HEK293 (cell line): ENCODE results near the gene TEX19.
A peak's percentile ranks its signal among the peaks of the same experiment; 100 is the strongest.

Experiments
- BCL11B ChIP-seq: fragments of 450-650 bp; formaldehyde crosslinking; IDR thresholded peaks from 2 replicates; pipeline ENCODE4 v1.5.1; 2016; ENCODE audit warnings: low read depth, missing biosample characterization, missing genetic modification characterization
- HOXC10 ChIP-seq: sonication (generic); formaldehyde crosslinking; IDR thresholded peaks from 2 replicates; pipeline ENCODE4 v1.8.1; 2023; ENCODE audit warnings: mild to moderate bottlenecking, missing genetic modification reagents
- HOXD13 ChIP-seq: sonication (generic); formaldehyde crosslinking; IDR thresholded peaks from 2 replicates; pipeline ENCODE4 v1.8.0; 2022; ENCODE audit warnings: missing genetic modification reagents, borderline replicate concordance
- SALL2 ChIP-seq: fragments of 450-650 bp; formaldehyde crosslinking; IDR thresholded peaks from 2 replicates; pipeline ENCODE4 v1.5.0; 2017; ENCODE audit warnings: missing biosample characterization, mild to moderate bottlenecking, missing genetic modification characterization, borderline replicate concordance
- TRIM28 ChIP-seq: IDR thresholded peaks from 2 replicates; pipeline ENCODE4 v1.6.1; 2011; ENCODE audit warnings: low read length, control low read depth, borderline replicate concordance
- YY2 ChIP-seq: fragments of 450-650 bp; formaldehyde crosslinking; IDR thresholded peaks from 2 replicates; pipeline ENCODE4 v1.5.1; 2016; ENCODE audit warnings: missing biosample characterization, missing genetic modification characterization
- ZBTB17 ChIP-seq: fragments of 450-650 bp; formaldehyde crosslinking; IDR thresholded peaks from 2 replicates; pipeline ENCODE4 v1.5.1; 2016; ENCODE audit warnings: missing biosample characterization, missing genetic modification characterization
- ZBTB21 ChIP-seq: fragments of 450-650 bp; formaldehyde crosslinking; IDR thresholded peaks from 2 replicates; pipeline ENCODE4 v1.5.1; 2017; ENCODE audit warnings: missing biosample characterization, missing genetic modification characterization
- ZBTB6 ChIP-seq: fragments of 450-650 bp; formaldehyde crosslinking; IDR thresholded peaks from 2 replicates; pipeline ENCODE4 v1.5.1; 2017; ENCODE audit warnings: missing biosample characterization, missing genetic modification characterization
- ZFP37 ChIP-seq: fragments of 450-650 bp; formaldehyde crosslinking; IDR thresholded peaks from 2 replicates; pipeline ENCODE4 v1.5.1; 2016; ENCODE audit warnings: missing biosample characterization, missing genetic modification characterization
- ZIC2 ChIP-seq: fragments of 450-650 bp; formaldehyde crosslinking; IDR thresholded peaks from 2 replicates; pipeline ENCODE4 v1.5.1; 2016; ENCODE audit warnings: missing biosample characterization, missing genetic modification characterization
- ZNF138 ChIP-seq: fragments of 450-650 bp; formaldehyde crosslinking; IDR thresholded peaks from 2 replicates; pipeline ENCODE4 v1.5.1; 2016; ENCODE audit warnings: missing biosample characterization, missing genetic modification characterization, borderline replicate concordance
- ZNF146 ChIP-seq: fragments of 450-650 bp; formaldehyde crosslinking; IDR thresholded peaks from 2 replicates; pipeline ENCODE4 v1.5.1; 2016; ENCODE audit warnings: missing biosample characterization, missing genetic modification characterization
- ZNF157 ChIP-seq: fragments of 450-650 bp; formaldehyde crosslinking; IDR thresholded peaks from 2 replicates; pipeline ENCODE4 v1.5.1; 2016; ENCODE audit warnings: missing biosample characterization, missing genetic modification characterization
- ZNF2 ChIP-seq: fragments of 450-650 bp; formaldehyde crosslinking; IDR thresholded peaks from 2 replicates; pipeline ENCODE4 v1.5.1; 2016; ENCODE audit warnings: missing biosample characterization, missing genetic modification characterization
- ZNF211 ChIP-seq: fragments of 450-650 bp; formaldehyde crosslinking; IDR thresholded peaks from 2 replicates; pipeline ENCODE4 v1.5.1; 2016; ENCODE audit warnings: low read depth, missing biosample characterization, missing genetic modification characterization
- ZNF280C ChIP-seq: fragments of 450-650 bp; formaldehyde crosslinking; IDR thresholded peaks from 2 replicates; pipeline ENCODE4 v1.5.1; 2016; ENCODE audit warnings: missing biosample characterization, missing genetic modification characterization
- ZNF37A ChIP-seq: fragments of 450-650 bp; IDR thresholded peaks from 2 replicates; pipeline ENCODE4 v1.5.1; 2018; ENCODE audit warnings: missing biosample characterization, missing genetic modification characterization
- ZNF423 ChIP-seq: fragments of 450-650 bp; formaldehyde crosslinking; IDR thresholded peaks from 2 replicates; pipeline ENCODE4 v1.5.1; 2016; ENCODE audit warnings: missing biosample characterization, missing genetic modification characterization
- ZNF558 ChIP-seq: fragments of 450-650 bp; formaldehyde crosslinking; IDR thresholded peaks from 2 replicates; pipeline ENCODE4 v1.5.1; 2016; ENCODE audit warnings: missing biosample characterization, missing genetic modification characterization
- ZNF561 ChIP-seq: fragments of 450-650 bp; IDR thresholded peaks from 2 replicates; pipeline ENCODE4 v1.5.1; 2018; ENCODE audit warnings: missing biosample characterization, missing genetic modification characterization, borderline replicate concordance
- ZNF621 ChIP-seq: fragments of 450-650 bp; formaldehyde crosslinking; IDR thresholded peaks from 2 replicates; pipeline ENCODE4 v1.5.1; 2017; ENCODE audit warnings: missing biosample characterization, missing genetic modification characterization
- ZNF658 ChIP-seq: fragments of 450-650 bp; formaldehyde crosslinking; IDR thresholded peaks from 2 replicates; pipeline ENCODE4; 2016; ENCODE audit warnings: missing biosample characterization, missing genetic modification characterization
- ZNF670 ChIP-seq: fragments of 450-650 bp; formaldehyde crosslinking; IDR thresholded peaks from 2 replicates; pipeline ENCODE4 v1.5.1; 2016; ENCODE audit warnings: missing biosample characterization, missing genetic modification characterization, low read depth
- ZNF677 ChIP-seq: fragments of 450-650 bp; IDR thresholded peaks from 2 replicates; pipeline ENCODE4 v1.5.0; 2018; ENCODE audit warnings: missing biosample characterization, mild to moderate bottlenecking, missing genetic modification characterization, moderate library complexity
- ZNF747 ChIP-seq: fragments of 450-650 bp; formaldehyde crosslinking; IDR thresholded peaks from 2 replicates; pipeline ENCODE4 v1.5.1; 2016; ENCODE audit warnings: missing biosample characterization, missing genetic modification characterization
- ZSCAN16 ChIP-seq: fragments of 450-650 bp; formaldehyde crosslinking; IDR thresholded peaks from 2 replicates; pipeline ENCODE4 v1.5.1; 2016; ENCODE audit warnings: missing biosample characterization, missing genetic modification characterization
- ZSCAN30 ChIP-seq: fragments of 450-650 bp; IDR thresholded peaks from 2 replicates; pipeline ENCODE4 v1.5.1; 2018; ENCODE audit warnings: missing biosample characterization, mild to moderate bottlenecking, missing genetic modification characterization, moderate library complexity
- ZSCAN4 ChIP-seq: fragments of 450-650 bp; formaldehyde crosslinking; IDR thresholded peaks from 2 replicates; pipeline ENCODE4 v1.5.1; 2017; ENCODE audit warnings: missing biosample characterization, missing genetic modification characterization
- ZXDB ChIP-seq: fragments of 450-650 bp; formaldehyde crosslinking; IDR thresholded peaks from 2 replicates; pipeline ENCODE4 v1.5.1; 2016; ENCODE audit warnings: missing biosample characterization, missing genetic modification characterization
- TF ChIP-seq, protein P1 (sequence below): fragments of 450-650 bp; formaldehyde crosslinking; IDR thresholded peaks from 2 replicates; pipeline ENCODE4 v1.5.1; 2016; ENCODE audit warnings: missing biosample characterization, missing genetic modification characterization
- TF ChIP-seq, protein P2 (sequence below): fragments of 450-650 bp; formaldehyde crosslinking; IDR thresholded peaks from 2 replicates; pipeline ENCODE4 v1.5.1; 2016; ENCODE audit warnings: missing biosample characterization, missing genetic modification characterization, borderline replicate concordance

The TEX19 gene

GRCh38 chr17:82358465-82359350, at the start of gene TEX19 (continued):
- TF ChIP-seq ZSCAN4 (no peak), ZNF211 (tag by site-specific recombination) (no peak), ZBTB21 (tag by site-specific recombination) (no peak), ZNF747 (no peak), ZNF157 (tag by site-specific recombination) (no peak), ZSCAN16 (tag by site-specific recombination) (no peak), ZNF423 (tag by site-specific recombination) (peak; percentile 30; the same call in 1 of the 2 replicates), ZNF558 (tag by site-specific recombination) (no peak), ZNF677 (tag by site-specific recombination) (no peak), ZXDB (tag by site-specific recombination) (no peak), ZIC2 (tag by site-specific recombination) (no peak), ZNF2 (0 out of 2 replicates have a peak, but pooled peaks have one; percentile 16), ZNF670 (tag by site-specific recombination) (no peak), SALL2 (tag by site-specific recombination) (no peak), ZBTB17 (tag by site-specific recombination) (peak; percentile 68; the same call in 1 of the 2 replicates), ZNF280C (no peak), ZNF658 (no peak), ZNF621 (tag by site-specific recombination) (no peak), ZSCAN30 (tag by site-specific recombination) (no peak), HOXC10 (CRISPR knock-in tag) (no peak), YY2 (tag by site-specific recombination) (no peak), HOXD13 (CRISPR knock-in tag) (no peak), ZNF37A (tag by site-specific recombination) (no peak), ZNF146 (tag by site-specific recombination) (no peak), ZBTB6 (no peak), ZNF138 (tag by site-specific recombination) (no peak), TRIM28 (no peak), ZFP37 (no peak), ZNF561 (tag by site-specific recombination) (no peak), BCL11B (tag by site-specific recombination) (no peak)
- TF ChIP-seq, protein P1, sequence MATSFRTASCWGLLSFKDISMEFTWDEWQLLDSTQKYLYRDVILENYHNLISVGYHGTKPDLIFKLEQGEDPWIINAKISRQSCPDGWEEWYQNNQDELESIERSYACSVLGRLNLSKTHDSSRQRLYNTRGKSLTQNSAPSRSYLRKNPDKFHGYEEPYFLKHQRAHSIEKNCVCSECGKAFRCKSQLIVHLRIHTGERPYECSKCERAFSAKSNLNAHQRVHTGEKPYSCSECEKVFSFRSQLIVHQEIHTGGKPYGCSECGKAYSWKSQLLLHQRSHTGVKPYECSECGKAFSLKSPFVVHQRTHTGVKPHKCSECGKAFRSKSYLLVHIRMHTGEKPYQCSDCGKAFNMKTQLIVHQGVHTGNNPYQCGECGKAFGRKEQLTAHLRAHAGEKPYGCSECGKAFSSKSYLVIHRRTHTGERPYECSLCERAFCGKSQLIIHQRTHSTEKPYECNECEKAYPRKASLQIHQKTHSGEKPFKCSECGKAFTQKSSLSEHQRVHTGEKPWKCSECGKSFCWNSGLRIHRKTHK (tag by site-specific recombination): no peak
- TF ChIP-seq, protein P2, sequence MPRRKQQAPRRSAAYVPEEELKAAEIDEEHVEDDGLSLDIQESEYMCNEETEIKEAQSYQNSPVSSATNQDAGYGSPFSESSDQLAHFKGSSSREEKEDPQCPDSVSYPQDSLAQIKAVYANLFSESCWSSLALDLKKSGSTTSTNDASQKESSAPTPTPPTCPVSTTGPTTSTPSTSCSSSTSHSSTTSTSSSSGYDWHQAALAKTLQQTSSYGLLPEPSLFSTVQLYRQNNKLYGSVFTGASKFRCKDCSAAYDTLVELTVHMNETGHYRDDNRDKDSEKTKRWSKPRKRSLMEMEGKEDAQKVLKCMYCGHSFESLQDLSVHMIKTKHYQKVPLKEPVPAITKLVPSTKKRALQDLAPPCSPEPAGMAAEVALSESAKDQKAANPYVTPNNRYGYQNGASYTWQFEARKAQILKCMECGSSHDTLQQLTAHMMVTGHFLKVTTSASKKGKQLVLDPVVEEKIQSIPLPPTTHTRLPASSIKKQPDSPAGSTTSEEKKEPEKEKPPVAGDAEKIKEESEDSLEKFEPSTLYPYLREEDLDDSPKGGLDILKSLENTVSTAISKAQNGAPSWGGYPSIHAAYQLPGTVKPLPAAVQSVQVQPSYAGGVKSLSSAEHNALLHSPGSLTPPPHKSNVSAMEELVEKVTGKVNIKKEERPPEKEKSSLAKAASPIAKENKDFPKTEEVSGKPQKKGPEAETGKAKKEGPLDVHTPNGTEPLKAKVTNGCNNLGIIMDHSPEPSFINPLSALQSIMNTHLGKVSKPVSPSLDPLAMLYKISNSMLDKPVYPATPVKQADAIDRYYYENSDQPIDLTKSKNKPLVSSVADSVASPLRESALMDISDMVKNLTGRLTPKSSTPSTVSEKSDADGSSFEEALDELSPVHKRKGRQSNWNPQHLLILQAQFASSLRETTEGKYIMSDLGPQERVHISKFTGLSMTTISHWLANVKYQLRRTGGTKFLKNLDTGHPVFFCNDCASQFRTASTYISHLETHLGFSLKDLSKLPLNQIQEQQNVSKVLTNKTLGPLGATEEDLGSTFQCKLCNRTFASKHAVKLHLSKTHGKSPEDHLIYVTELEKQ: no peak
